Muscle layer of duodenum (tissue), 2 donors: ENCODE results near the gene FBXL3.
"Not testable (repeated sequence)": the region's sequence is repeated elsewhere in the genome, so short reads cannot be mapped to it uniquely, and the experiment has no call there.

Source experiments
- H3K27ac ChIP-seq: one replicate; pipeline ENCODE4 v1.7.0; 2013; ENCODE audit warnings: mild to moderate bottlenecking, low read length
- H3K27me3 ChIP-seq: one replicate; pipeline ENCODE4 v1.7.0; 2013; ENCODE audit warnings: low read depth, mild to moderate bottlenecking, control low read depth, low read length
- H3K36me3 ChIP-seq, 2 donors: one replicate each; pipeline ENCODE4 v1.7.0; 2013; ENCODE audit warnings: low read length in 2 of 2, control low read depth in 1 of 2, mild to moderate bottlenecking in 1 of 2; ENCODE audit not compliant: insufficient read depth in 2 of 2, control insufficient read depth in 1 of 2
- H3K4me1 ChIP-seq, 2 donors: one replicate each; pipeline ENCODE4 v1.7.0; 2013; ENCODE audit warnings: low read length in 2 of 2, mild to moderate bottlenecking in 2 of 2, control low read depth in 1 of 2, moderate library complexity in 1 of 2; ENCODE audit not compliant: insufficient read depth in 2 of 2, control insufficient read depth in 1 of 2
- H3K4me3 ChIP-seq, 2 donors: one replicate each; pipeline ENCODE4 v1.7.0; 2013; ENCODE audit warnings: low read length in 2 of 2, low read depth in 1 of 2, mild to moderate bottlenecking in 1 of 2
- H3K9me3 ChIP-seq, 2 donors: one replicate each; pipeline ENCODE4 v1.7.0; 2013; ENCODE audit warnings: low read length in 2 of 2, control low read depth in 1 of 2, mild to moderate bottlenecking in 1 of 2; ENCODE audit not compliant: control insufficient read depth in 1 of 2
- donor health status: healthy.

The FBXL3 gene

DNA sequence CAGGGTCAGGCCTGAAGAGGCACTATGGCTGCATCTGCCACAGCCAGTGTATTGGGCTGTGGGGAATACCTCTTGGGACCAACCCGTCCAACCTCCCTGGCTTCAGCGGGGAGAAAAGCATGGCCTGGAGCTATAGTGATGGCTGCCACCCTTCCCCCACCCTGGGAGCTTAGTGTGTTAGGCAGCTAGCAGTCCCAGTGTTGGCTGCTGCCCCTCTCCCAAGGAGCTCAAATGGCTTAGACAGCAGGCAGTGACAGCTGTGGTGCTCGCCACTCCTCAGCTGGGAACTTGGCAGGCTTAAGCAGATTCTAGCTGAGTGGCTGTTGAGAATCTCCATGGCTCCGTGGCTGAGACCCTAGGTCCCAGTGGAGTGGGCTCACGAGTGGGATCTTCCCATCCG is 58.9 kb downstream of the FBXL3 start:
- no peak overlapping the region for H3K27ac ChIP-seq
- no peaks in the 10 kb centered on the region for H3K36me3 ChIP-seq
- H3K4me1 ChIP-seq: peaks cover 0 to 11% of the 10 kb centered on the region in 2 donors
- no peak overlapping the region for H3K4me3 ChIP-seq
- no peaks in the 10 kb centered on the region for H3K9me3 ChIP-seq
- no peaks in the 10 kb centered on the region for H3K27me3 ChIP-seq

- H3K27me3 ChIP-seq: no peaks in the 10 kb centered on the region
- no peak overlapping the region for H3K4me3 ChIP-seq
- no peaks in the 10 kb centered on the region for H3K36me3 ChIP-seq
- H3K4me1 ChIP-seq: peaks cover 0 to 11% of the 10 kb centered on the region in 2 donors
- no peak overlapping the region for H3K27ac ChIP-seq
- no peaks in the 10 kb centered on the region for H3K9me3 ChIP-seq
Observed at GRCh38 chr13:76967031-76967430, 59.9 kb downstream of the FBXL3 start.

GRCh38 chr13:76965759-76966421 is 61.1 kb downstream of the FBXL3 start:
- Histone ChIP-seq H3K4me1 (peaks cover 0 to 11% of the 10 kb centered on the region in 2 donors), H3K36me3 (no peaks in the 10 kb centered on the region), H3K27ac (no peak overlapping the region), H3K9me3 (peaks cover 0 to 1% of the 10 kb centered on the region in 2 donors), H3K4me3 (no peak overlapping the region), H3K27me3 (no peaks in the 10 kb centered on the region)

DNA sequence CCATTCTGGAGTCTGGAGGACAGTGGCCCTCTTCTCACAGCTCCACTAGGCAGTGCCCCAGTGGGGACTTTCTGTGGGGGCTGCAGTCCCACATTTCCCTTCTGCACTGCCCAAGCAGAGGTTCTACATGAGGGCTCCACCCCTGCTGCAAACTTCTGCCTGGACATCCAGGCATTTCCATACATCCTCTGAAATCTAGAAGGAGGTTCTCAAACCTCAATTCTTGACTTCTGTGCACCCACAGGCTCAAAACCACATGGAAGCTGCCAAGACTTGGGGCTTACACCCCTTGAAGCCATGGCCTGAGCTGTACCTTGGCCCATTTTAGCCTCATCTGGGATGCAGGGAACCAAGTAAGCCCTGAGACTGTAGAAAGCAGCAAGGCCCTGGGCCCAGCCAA is 67.2 kb downstream of the FBXL3 start:
- H3K27me3 ChIP-seq, H3K4me3 ChIP-seq, H3K36me3 ChIP-seq, H3K27ac ChIP-seq, H3K4me1 ChIP-seq: not testable (repeated sequence)
- peaks cover 0 to 17% of the 10 kb centered on the region in 2 donors for H3K9me3 ChIP-seq

DNA sequence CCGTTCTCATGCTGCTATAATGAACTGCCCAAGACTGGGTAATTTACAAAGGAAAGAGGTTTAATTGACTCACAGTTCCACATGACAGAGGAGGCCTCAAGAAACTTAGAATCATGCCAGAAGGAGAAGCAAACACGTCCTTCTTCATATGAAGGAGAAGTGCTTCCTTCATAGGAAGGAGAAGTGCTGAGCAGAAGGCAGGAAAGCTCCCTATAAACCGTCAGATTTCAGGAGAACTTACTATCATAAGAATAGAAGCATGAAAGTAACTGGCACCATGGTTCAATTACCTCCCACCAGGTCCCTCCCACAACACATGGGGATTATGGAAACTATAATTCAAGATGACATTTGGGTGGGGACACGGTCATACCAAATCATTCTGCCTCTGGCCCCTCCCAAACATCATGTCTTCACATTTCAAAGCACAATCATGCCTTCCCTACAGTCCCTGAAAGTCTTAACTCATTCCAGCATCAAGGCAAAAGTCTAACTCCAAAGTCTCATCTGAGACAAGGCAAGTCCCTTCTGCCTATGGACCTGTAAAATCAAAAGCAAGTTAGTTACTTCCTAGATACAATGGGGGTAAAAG is 68.0 kb downstream of the FBXL3 start:
- Histone ChIP-seq H3K4me1 (no peaks in the 10 kb centered on the region), H3K27ac (no peak overlapping the region), H3K9me3 (peaks cover 0 to 17% of the 10 kb centered on the region in 2 donors), H3K27me3 (no peaks in the 10 kb centered on the region), H3K36me3 (no peaks in the 10 kb centered on the region), H3K4me3 (no peak overlapping the region)

DNA sequence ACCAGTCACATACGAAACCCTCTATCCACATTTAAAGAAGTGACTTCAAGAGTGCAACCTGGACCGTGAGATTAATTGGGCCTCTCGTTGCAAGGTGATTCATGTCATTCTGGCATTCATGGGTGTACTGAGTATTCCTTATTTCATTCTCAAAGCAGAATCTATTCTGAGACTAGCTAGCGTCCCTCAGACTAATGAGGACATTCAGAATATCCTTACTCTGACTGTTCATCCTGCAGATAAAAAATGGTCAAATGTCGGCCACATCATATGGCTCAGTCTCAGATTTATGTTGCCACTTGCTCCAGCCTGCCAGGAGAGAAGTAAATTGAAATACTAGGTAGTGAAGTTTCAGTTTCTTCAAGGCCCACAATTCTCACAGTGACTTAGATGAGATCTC is 71.3 kb downstream of the FBXL3 start:
- Histone ChIP-seq H3K27me3 (no peaks in the 10 kb centered on the region), H3K9me3 (peaks cover 0 to 14% of the 10 kb centered on the region in 2 donors), H3K4me3 (no peak overlapping the region), H3K36me3 (no peaks in the 10 kb centered on the region), H3K27ac (no peak overlapping the region), H3K4me1 (no peaks in the 10 kb centered on the region)
